HepG2 (cell line): ENCODE measurements around the gene XPNPEP3. TPM values are rescaled to one million over a fixed set of nuclear protein-coding genes. Genes with fewer than 3 reads are reported as not detected.
A peak's percentile ranks its signal among the peaks of the same experiment; 100 is the strongest.

Source experiments
- ATAC-seq: fragments of 200-7000 bp; cut with Tn5 transposase; 3 replicates; pipeline ENCODE4 v1.9.1; 2020; ENCODE audit warnings: mild to moderate bottlenecking, moderate library complexity
- Bru-seq: library from RNA; stranded (reverse); fragments of 400-500 nt; gene quantifications from one replicate; lab custom pipeline; 2021; lab: Mats Ljungman, UMichigan
- BruChase-seq, 2 experiments: library from RNA; stranded (reverse); fragments of 400-500 nt; gene quantifications; one replicate each; lab custom pipeline; 2021; lab: Mats Ljungman, UMichigan
- BruUV-seq: library from RNA; stranded (reverse); fragments of 400-500 nt; replicated peaks from 2 replicates; lab custom pipeline; 2021; lab: Mats Ljungman, UMichigan
- CTCF ChIA-PET: fragments of 300-600 bp; formaldehyde crosslinking; extraction: SDS; loops from one replicate; lab custom pipeline; 2021; ENCODE audit warnings: low total read pairs, inconsistent platforms, low intra/inter-chr PET ratio; lab: Yijun Ruan, JAX
- POLR2A ChIA-PET: fragments of 350-600 bp; sonication (Branson Sonifier 250); formaldehyde crosslinking; loops from one replicate; lab custom pipeline; 2020; ENCODE audit warnings: antibody characterized with exemption, inconsistent platforms; lab: Yijun Ruan, JAX
- DNase-seq: peaks from one replicate; pipeline ENCODE4 v3.0.0-alpha.2; 2015; ENCODE audit warnings: low spot score
- FAIRE-seq: peaks from 3 replicates; lab custom pipeline; 2011; peaks lifted over from hg19 to GRCh38; lab: Jason Lieb, UNC
- H2AFZ ChIP-seq: one replicate; pipeline ENCODE4 v1.6.1; 2011; ENCODE audit warnings: low read length, inconsistent platforms
- H3K27ac ChIP-seq: fragments of 300-600 bp; 3 replicates; pipeline ENCODE4 v1.8.0; 2011; ENCODE audit warnings: mixed run types, mild to moderate bottlenecking, mixed read lengths, low read length, inconsistent platforms; ENCODE audit not compliant: insufficient read depth; ENCODE audit errors: extremely low read length
- H3K27me3 ChIP-seq, 2 experiments: fragments of 200-600 bp in 1 of 2; 2 replicates in 1 of 2; 3 replicates in 1 of 2; pipeline versions ENCODE4 v1.6.0 to v1.8.0; 2011; ENCODE audit warnings: low read length in 2 of 2, mild to moderate bottlenecking in 2 of 2, moderate library complexity in 2 of 2, inconsistent platforms in 1 of 2; ENCODE audit not compliant: insufficient read depth in 2 of 2, control insufficient read depth in 1 of 2
- H3K36me3 ChIP-seq, 2 experiments: fragments of 200-600 bp in 1 of 2; replicated peaks in 1 of 2; 2 replicates in 1 of 2; 3 replicates in 1 of 2; pipeline versions ENCODE4 v1.5.1 to v1.8.0; 2011; ENCODE audit warnings: low read length in 2 of 2, inconsistent platforms in 1 of 2; ENCODE audit not compliant: insufficient read depth in 2 of 2, control insufficient read depth in 1 of 2
- H3K4me1 ChIP-seq: 2 replicates; pipeline ENCODE4 v1.5.1; 2012; ENCODE audit warnings: low read length, inconsistent platforms; ENCODE audit not compliant: insufficient read depth
- H3K4me2 ChIP-seq: 2 replicates; pipeline ENCODE4 v1.6.0; 2011; ENCODE audit warnings: low read depth, low read length, inconsistent platforms
- H3K4me3 ChIP-seq, 3 experiments: fragments of 200-600 bp in 1 of 3; sonication (generic), shearing (Covaris generic) in 1 of 3; replicated peaks in 1 of 3; 2 replicates each; pipeline ENCODE4 v1.5.1; 2011 to 2016; ENCODE audit warnings: low read length in 3 of 3, inconsistent platforms in 2 of 3, low read depth in 2 of 3, mild to moderate bottlenecking in 2 of 3, control low read depth in 1 of 3, mixed read lengths in 1 of 3; ENCODE audit not compliant: insufficient read depth in 1 of 3
- H3K79me2 ChIP-seq: one replicate; pipeline ENCODE4 v1.6.1; 2011; ENCODE audit warnings: low read length, inconsistent platforms; ENCODE audit not compliant: insufficient read depth
- H3K9ac ChIP-seq: 2 replicates; pipeline ENCODE4 v1.6.0; 2011; ENCODE audit warnings: mild to moderate bottlenecking, low read depth, low read length, inconsistent platforms; ENCODE audit not compliant: insufficient read depth
- H3K9me3 ChIP-seq: 2 replicates; pipeline ENCODE4 v1.5.1; 2012; ENCODE audit warnings: mild to moderate bottlenecking, low read length
- H4K20me1 ChIP-seq: 2 replicates; pipeline ENCODE4 v1.6.0; 2011; ENCODE audit warnings: inconsistent platforms, mild to moderate bottlenecking, low read length, moderate library complexity; ENCODE audit not compliant: insufficient read depth
- CCDC6 ChIP-seq: sonication (generic); formaldehyde crosslinking; IDR thresholded peaks from 2 replicates; pipeline ENCODE4 v1.8.1; 2022; ENCODE audit warnings: mild to moderate bottlenecking, missing genetic modification reagents, moderate library complexity
- EEA1 ChIP-seq: sonication (generic); formaldehyde crosslinking; IDR thresholded peaks from 2 replicates; pipeline ENCODE4 v1.5.1; 2020; ENCODE audit warnings: mild to moderate bottlenecking, missing genetic modification reagents, borderline replicate concordance
- FOXA3 ChIP-seq: IDR thresholded peaks from 2 replicates; pipeline ENCODE4 v1.6.1; 2016; ENCODE audit warnings: missing genetic modification reagents, missing compliant biosample characterization
- KLF9 ChIP-seq: IDR thresholded peaks from 2 replicates; pipeline ENCODE4 v1.6.1; 2016; ENCODE audit warnings: low read depth
- NFIB ChIP-seq: sonication (generic); formaldehyde crosslinking; IDR thresholded peaks from 2 replicates; pipeline ENCODE4 v1.9.0; 2021; ENCODE audit warnings: missing genetic modification reagents, mild to moderate bottlenecking, borderline replicate concordance
- NR0B2 ChIP-seq: sonication (generic); formaldehyde crosslinking; IDR thresholded peaks from 2 replicates; pipeline ENCODE4 v1.4.0; 2020; ENCODE audit warnings: mild to moderate bottlenecking, missing genetic modification reagents
- PHF8 ChIP-seq: sonication (generic); formaldehyde crosslinking; IDR thresholded peaks from 2 replicates; pipeline ENCODE4 v1.5.0; 2020; ENCODE audit warnings: missing genetic modification reagents
- RFX1 ChIP-seq: fragments of 450-650 bp; IDR thresholded peaks from 2 replicates; pipeline ENCODE4 v1.6.1; 2017
- SRSF1 ChIP-seq: fragments of 200-400 bp; formaldehyde crosslinking; optimal IDR thresholded peaks from 2 replicates; pipeline ENCODE3; 2017; ENCODE audit warnings: mild to moderate bottlenecking, low read depth, low read length, moderate library complexity
- ZFP36L1 ChIP-seq: sonication (generic); formaldehyde crosslinking; IDR thresholded peaks from 2 replicates; pipeline ENCODE4 v1.8.0; 2022; ENCODE audit warnings: mild to moderate bottlenecking, missing genetic modification reagents, moderate library complexity
- ZFP82 ChIP-seq: sonication (generic); formaldehyde crosslinking; IDR thresholded peaks from 2 replicates; pipeline ENCODE4 v1.5.1; 2020; ENCODE audit warnings: mild to moderate bottlenecking, missing genetic modification reagents, borderline replicate concordance
- ZNF234 ChIP-seq: sonication (generic); formaldehyde crosslinking; conservative IDR thresholded peaks from 2 replicates; pipeline ENCODE4 v1.5.1; 2020; ENCODE audit warnings: mild to moderate bottlenecking, missing genetic modification reagents
- ZNF362 ChIP-seq: sonication (generic); formaldehyde crosslinking; IDR thresholded peaks from 2 replicates; pipeline ENCODE4 v1.4.0; 2020; ENCODE audit warnings: missing genetic modification reagents, mild to moderate bottlenecking, borderline replicate concordance
- ZNF563 ChIP-seq: sonication (generic); formaldehyde crosslinking; IDR thresholded peaks from 2 replicates; pipeline ENCODE4 v1.8.0; 2022; ENCODE audit warnings: mild to moderate bottlenecking, moderate library complexity, missing genetic modification reagents
- ZNF670 ChIP-seq: sonication (generic); formaldehyde crosslinking; IDR thresholded peaks from 2 replicates; pipeline ENCODE4 v1.8.0; 2022; ENCODE audit warnings: mild to moderate bottlenecking, missing genetic modification reagents, borderline replicate concordance
- ZNF768 ChIP-seq: sonication (generic); formaldehyde crosslinking; IDR thresholded peaks from 2 replicates; pipeline ENCODE4 v1.4.0; 2020; ENCODE audit warnings: missing genetic modification reagents
- ZNF777 ChIP-seq: sonication (generic); formaldehyde crosslinking; IDR thresholded peaks from 2 replicates; pipeline ENCODE4 v1.4.0; 2020; ENCODE audit warnings: missing genetic modification reagents
- whole genome bisulfite sequencing: methylation state at CpG from one replicate; pipeline ENCODE4 v1.1.6; 2017; ENCODE audit warnings: low lambda C conversion rate; 5-methylcytosine and 5-hydroxymethylcytosine counted together
- in situ Hi-C: cut with HindIII; loops from 2 replicates; pipeline ENCODE4 v1.10.0; 2017; ENCODE audit warnings: low pct_unique_long_range_greater_than_20kb; ENCODE audit not compliant: extremely low pct_ligation_motif_present
- intact Hi-C: fragments of 100-400 bp; cut with micrococcal nuclease; formaldehyde crosslinking; loops from one replicate; pipeline ENCODE4 v1.10.0; 2022; ENCODE audit not compliant: unreplicated experiment
- long read RNA-seq, 2 experiments: library from RNA in 1 of 2; library from polyadenylated mRNA in 1 of 2; stranded (forward) in 1 of 2; unstranded in 1 of 2; transcript quantifications; one replicate each; pipeline ENCODE4 v2.0.0, GENCODE V29; 2019 to 2022
- polyA minus RNA-seq, 3 experiments: library from RNA; depleted of rRNA, polyadenylated mRNA; stranded (reverse); fragments of >200 nt; gene quantifications; 2 replicates each; pipeline ENCODE4 v1.2.3, GENCODE V29; 2011; ENCODE audit warnings: low replicate concordance in 1 of 3
- polyA plus RNA-seq, 8 experiments: library from polyadenylated mRNA; depleted of rRNA in 3 of 8; stranded (reverse) in 7 of 8; unstranded in 1 of 8; fragments of >200 nt; fragmentation: Illumina TruSeq in 4 of 8; extraction: Trizol in 4 of 8; gene quantifications; 2 replicates each; pipeline versions ENCODE4 v1.2.1 to v1.2.3, GENCODE V29; 2011 to 2016; ENCODE audit warnings: low read depth in 4 of 8, missing spikeins in 1 of 8, mixed read lengths in 1 of 8; ENCODE audit not compliant: insufficient read depth in 1 of 8
- total RNA-seq, 5 experiments: library from RNA; depleted of rRNA; stranded (reverse); fragments of >200 nt; fragmentation: Illumina TruSeq; extraction: Trizol; gene quantifications; 2 replicates each; pipeline ENCODE4 v1.2.3, GENCODE V29; 2016; ENCODE audit warnings: low read depth in 1 of 5

Gene XPNPEP3
- 10.3 and 15.9 TPM in 2 replicates for total RNA-seq (2016; rRNA removed; fragmentation: Illumina TruSeq; extraction: Trizol)
- 6.3 and 6.9 TPM in 2 replicates for total RNA-seq (2016; cell fraction: cytosol; rRNA removed; fragmentation: Illumina TruSeq; extraction: Trizol; ENCODE audit: low read depth)
- 10.3 and 14.2 TPM in 2 replicates for total RNA-seq (2016; cell fraction: insoluble cytoplasmic fraction; rRNA removed; fragmentation: Illumina TruSeq; extraction: Trizol)
- 8.4 and 9.9 TPM in 2 replicates for total RNA-seq (2016; cell fraction: membrane; rRNA removed; fragmentation: Illumina TruSeq; extraction: Trizol)
- 11.4 and 12.4 TPM in 2 replicates for total RNA-seq (2016; cell fraction: nucleus; rRNA removed; fragmentation: Illumina TruSeq; extraction: Trizol)
- polyA plus RNA-seq (2011; rRNA removed) = 11.4 and 14.0 TPM in 2 replicates
- 6.8 and 8.4 TPM in 2 replicates for polyA plus RNA-seq (2011; cell fraction: cytosol; rRNA removed)
- polyA plus RNA-seq (2011; cell fraction: nucleus; rRNA removed) = 9.2 and 10.6 TPM in 2 replicates
- polyA plus RNA-seq (2012) = 4.7 and 6.7 TPM in 2 replicates
- polyA plus RNA-seq (2016; cell fraction: cytosol; fragmentation: Illumina TruSeq; extraction: Trizol; ENCODE audit: low read depth) = 4.5 and 5.8 TPM in 2 replicates
- polyA plus RNA-seq (2016; cell fraction: insoluble cytoplasmic fraction; fragmentation: Illumina TruSeq; extraction: Trizol; ENCODE audit: low read depth) = 11.0 and 12.5 TPM in 2 replicates
- 7.6 and 8.4 TPM in 2 replicates for polyA plus RNA-seq (2016; cell fraction: membrane; fragmentation: Illumina TruSeq; extraction: Trizol; ENCODE audit: low read depth)
- polyA plus RNA-seq (2016; cell fraction: nucleus; fragmentation: Illumina TruSeq; extraction: Trizol; ENCODE audit: insufficient read depth, low read depth) = 14.5 TPM in 2 replicates
- polyA minus RNA-seq (2011; rRNA and poly(A)+ RNA removed; ENCODE audit: low replicate concordance) = 16.7 and 45.3 TPM in 2 replicates
- 14.6 and 15.7 TPM in 2 replicates for polyA minus RNA-seq (2011; cell fraction: cytosol; rRNA and poly(A)+ RNA removed)
- 24.5 and 26.7 TPM in 2 replicates for polyA minus RNA-seq (2011; cell fraction: nucleus; rRNA and poly(A)+ RNA removed)
- percentile 63 among the genes with signal in this experiment for Bru-seq, nascent RNA
- BruChase-seq, experiment 1, labeled RNA remaining after a 6-hour chase = percentile 72 among the genes with signal in this experiment
- percentile 61 among the genes with signal in this experiment for BruChase-seq, experiment 2, labeled RNA remaining after a 2-hour chase
- long read RNA-seq, experiment 1, full-length matches to known transcripts = 1 of 14 reads
- long read RNA-seq, experiment 1, partial matches to known transcripts = 0 of 14 reads
- long read RNA-seq, experiment 1, other reads (novel, unspliced or antisense) = 13 of 14 reads
- long read RNA-seq, experiment 2, full-length matches to known transcripts = 4 of 29 reads
- long read RNA-seq, experiment 2, partial matches to known transcripts = 0 of 29 reads
- long read RNA-seq, experiment 2, other reads (novel, unspliced or antisense) = 25 of 29 reads

- Histone ChIP-seq H3K9ac (peak within 1 kb of the TSS; percentile 98), H2AFZ (peak within 1 kb of the TSS; percentile 36), H3K27me3 (no peaks in the 10 kb centered on the region; a peak in 1 of 5 replicates), H3K9me3 (no peaks in the 10 kb centered on the region), H3K79me2 (peaks cover 78% of the 10 kb centered on the region), H3K4me2 (peak within 1 kb of the TSS; percentile 92), H3K36me3 (peaks cover 0 to 9% of the 10 kb centered on the region in 2 experiments; a peak in 1 of 5 replicates), H4K20me1 (peaks cover 10% of the 10 kb centered on the region), H3K4me3 (peak within 1 kb of the TSS; percentile 85 to 96 (median 90)), H3K4me1 (peaks cover 39% of the 10 kb centered on the region), H3K27ac (peak within 1 kb of the TSS; percentile 96)
- ChIA-PET CTCF (no interaction called here), POLR2A (interaction anchor here (0.6 to 2.0 kb wide), 14 partner anchors 10 to 813 kb away, joined by 3 to 18 read pairs (median 4); partner anchors contain the start of genes EP300, RBX1 and SLC25A17)
- intact Hi-C loops (no loop called here), in situ Hi-C loops (no loop called here)
- BruUV-seq = no TSS peak
- DNase-seq = peak; percentile 92
- WGBS = under 1% methylated on average over 40 of the region's 63 CpGs
- peak; percentile 63 for FAIRE-seq
- ATAC-seq = peak; percentile 94
- TF ChIP-seq PHF8 (peak; percentile 88), NFIB (CRISPR knock-in tag) (no peak), ZNF670 (peak; percentile 52; the same call in 1 of the 2 replicates), ZNF777 (peak; percentile 58; the same call in 1 of the 2 replicates), RFX1 (peak; percentile 65; the same call in 1 of the 2 replicates), FOXA3 (CRISPR knock-in tag) (peak; percentile 56), SRSF1 (peak; percentile 84), ZNF362 (CRISPR knock-in tag) (peak; percentile 100), CCDC6 (peak; percentile 84; the same call in 1 of the 2 replicates), ZFP82 (peak; percentile 31; the same call in 1 of the 2 replicates), EEA1 (peak; percentile 78; the same call in 1 of the 2 replicates), ZNF563 (CRISPR knock-in tag) (peak; percentile 58), NR0B2 (CRISPR knock-in tag) (peak; percentile 49; the same call in 1 of the 2 replicates), ZNF768 (CRISPR knock-in tag) (peak; percentile 31; the same call in 1 of the 2 replicates), ZFP36L1 (CRISPR knock-in tag) (peak; percentile 95), ZNF234 (CRISPR knock-in tag) (no peak), KLF9 (CRISPR knock-in tag) (peak; percentile 69)
Observed at GRCh38 chr22:40856513-40857308, at the start of gene XPNPEP3, which contains the start of gene ST13. Gene XPNPEP3, plus strand, starts transcription at chr22:40857148. Its CDS starts 34 bp downstream, at chr22:40857182. Gene ST13, minus strand, starts transcription at chr22:40856639. Its CDS starts 99 bp downstream, at chr22:40856540.
